Heart right ventricle (tissue), 16 donors: Measurements from ENCODE around the gene RIN1. TPM values are rescaled to one million over a fixed set of nuclear protein-coding genes. Genes with fewer than 3 reads are reported as not detected.

Experiments used
- ATAC-seq, 8 donors: fragments of 200-7000 bp; cut with Tn5 transposase; one replicate each; pipeline ENCODE4 v1.9.1; 2020; ENCODE audit warnings: mild to moderate bottlenecking in 8 of 8, moderate library complexity in 8 of 8, moderate number of reproducible peaks in 1 of 8
- DNase-seq, 2 donors: peaks; one replicate each; pipeline ENCODE4 v3.0.0-alpha.2; 2020
- H3K27ac ChIP-seq, 10 donors: fragments of 200-600 bp; sonication (generic) in 2 of 10; one replicate each; pipeline versions ENCODE4 v1.5.0 to v1.8.0; 2020 to 2022; ENCODE audit warnings: mild to moderate bottlenecking in 3 of 10
- H3K27me3 ChIP-seq, 7 donors: fragments of 200-600 bp; one replicate each; pipeline ENCODE4 v1.8.0; 2021 to 2022; ENCODE audit warnings: mild to moderate bottlenecking in 2 of 7
- H3K36me3 ChIP-seq, 9 donors: fragments of 200-600 bp; sonication (generic) in 1 of 9; one replicate each; pipeline versions ENCODE4 v1.5.0 to v1.8.0; 2020 to 2022; ENCODE audit warnings: mild to moderate bottlenecking in 2 of 9
- H3K4me1 ChIP-seq, 9 donors: fragments of 200-600 bp; sonication (generic) in 1 of 9; one replicate each; pipeline versions ENCODE4 v1.5.0 to v1.8.0; 2020 to 2022; ENCODE audit warnings: mild to moderate bottlenecking in 4 of 9
- H3K4me3 ChIP-seq, 10 donors: fragments of 200-600 bp; sonication (generic) in 2 of 10; one replicate each; pipeline versions ENCODE4 v1.5.0 to v1.8.0; 2020 to 2022; ENCODE audit warnings: mild to moderate bottlenecking in 7 of 10, moderate library complexity in 2 of 10
- H3K9me3 ChIP-seq, 11 donors: fragments of 200-600 bp in 10 of 11; sonication (generic) in 2 of 11; one replicate each; pipeline versions ENCODE4 v1.5.0 to v1.8.0; 2013 to 2022; ENCODE audit warnings: mild to moderate bottlenecking in 2 of 11, control low read depth in 1 of 11, moderate library complexity in 1 of 11
- WGBS, 2 donors: extraction: QIAGEN DNeasy Blood & Tissue Kit; methylation state at CpG; one replicate each; pipeline ENCODE4 v1.1.7; 2013; ENCODE audit warnings: inconsistent platforms in 1 of 2; 5-methylcytosine and 5-hydroxymethylcytosine counted together
- intact Hi-C, 10 donors: fragments of 100-400 bp; cut with DNase I; formaldehyde crosslinking; loops; one replicate each; pipeline versions ENCODE4 v1.11.1 to v1.14.2; 2022
- polyA plus RNA-seq, 2 donors: library from polyadenylated mRNA; stranded (reverse); fragments of 200-250 nt; gene quantifications; one replicate each; pipeline ENCODE4 v1.2.3, GENCODE V29; 2013
- total RNA-seq, 10 donors: library from RNA; stranded (reverse); fragmentation: NEBNext Ultra II Directional in 3 of 10; extraction: Animal tissue kit (Norgen Biotek cat#: 25700) in 3 of 10; gene quantifications; one replicate each; pipeline versions ENCODE4 v1.2.1 to v1.2.4, GENCODE V29; 2021 to 2023
- TF ChIP-seq, protein P1 (sequence below), 9 donors: fragments of 200-600 bp; sonication (generic) in 2 of 9; IDR thresholded peaks; one replicate each; pipeline versions ENCODE4 v1.5.0 to v1.8.0; 2021 to 2022; ENCODE audit warnings: antibody characterized with exemption in 9 of 9, mild to moderate bottlenecking in 5 of 9, moderate library complexity in 1 of 9
- donor health status: Arrhythmogenic right ventricular cardiomyopathy.
- donor health status: ischemic (EF 13 %, LVEDD 7.1; RV severe dilation, severe dysfunction).
- donor health status: healthy with polysubstance abuse.
- donor health status: DM: no; HTN: yes; CAD: no.
- donor health status: DM: no; HTN: no; CAD: no.
- donor health status: ischemic (EF 25% LVEDD 6.9; RV normal size, moderate dysfunction).
- donor health status: ischemic (EF 25% LVEDD 5.7; RV mildly dilated, moderate dysfunction).
- donor health status: healthy.
- donor health status: DM: yes; HTN: yes; CAD: no.
- donor health status: Ischemic cardiomyopathy.
- donor health status: ischemic (EF 35%, LVEDD 5.7; RV mildly dilated, moderate dysfunction).
- donor health status: nonischemic (EF 11% LVEDD 7.7; RV severe dilation, severe dysfunction).
- donor health status: DM: yes; HTN: yes; CAD: no.
- donor health status: PGD.
- donor health status: ischemic (EF 29% LVEDD 5.4; RV normal size, mild dysfunction).
- donor health status: nonischemic (EF 23%, LVEDD 6.1; RV moderate dilation, normal function).

Gene RIN1
- total and polyA plus RNA-seq, 12 donors: 0.81 to 10.8 (median 1.9) TPM

DNA sequence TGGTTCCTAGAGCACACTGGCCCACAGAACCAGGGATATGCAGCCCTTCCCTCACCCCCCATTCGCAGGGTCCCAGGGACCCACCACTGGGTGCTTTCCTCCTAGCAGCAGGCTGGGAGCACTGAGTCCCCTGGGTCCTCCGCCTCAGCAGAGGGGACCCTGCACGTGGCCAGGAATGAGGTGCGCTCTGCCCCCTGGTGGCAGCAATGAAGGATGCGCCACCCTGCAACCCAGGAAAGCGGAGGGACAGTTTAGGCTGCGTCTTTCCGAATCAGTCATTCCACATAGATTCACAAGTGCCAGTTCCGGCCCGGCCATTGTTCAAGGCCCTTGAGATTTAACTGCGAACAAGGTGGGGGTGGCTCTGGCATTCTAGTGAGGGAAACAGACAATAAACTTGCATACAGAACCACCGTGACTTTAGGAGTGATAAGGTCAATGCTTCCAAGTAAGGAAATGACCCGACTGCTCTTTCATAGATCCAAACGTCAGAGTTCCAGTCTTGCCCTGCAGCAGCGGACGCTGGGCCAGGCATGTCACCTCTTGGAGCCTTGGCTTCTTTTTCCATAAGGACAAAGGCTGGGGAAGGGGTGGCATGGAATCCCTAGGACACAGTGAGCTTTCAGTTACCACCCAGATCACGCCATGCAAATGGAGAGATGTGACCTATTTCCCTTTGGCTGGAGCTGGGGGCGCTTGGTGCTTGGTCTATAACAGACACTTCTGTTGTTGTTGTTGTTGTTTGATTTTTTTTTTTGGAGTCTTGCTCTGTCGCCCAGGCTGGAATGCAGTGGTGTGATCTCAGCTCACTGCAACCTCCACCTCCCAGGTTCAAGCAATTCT is 7.7 kb downstream of the RIN1 start:
- TF ChIP-seq, protein P1, sequence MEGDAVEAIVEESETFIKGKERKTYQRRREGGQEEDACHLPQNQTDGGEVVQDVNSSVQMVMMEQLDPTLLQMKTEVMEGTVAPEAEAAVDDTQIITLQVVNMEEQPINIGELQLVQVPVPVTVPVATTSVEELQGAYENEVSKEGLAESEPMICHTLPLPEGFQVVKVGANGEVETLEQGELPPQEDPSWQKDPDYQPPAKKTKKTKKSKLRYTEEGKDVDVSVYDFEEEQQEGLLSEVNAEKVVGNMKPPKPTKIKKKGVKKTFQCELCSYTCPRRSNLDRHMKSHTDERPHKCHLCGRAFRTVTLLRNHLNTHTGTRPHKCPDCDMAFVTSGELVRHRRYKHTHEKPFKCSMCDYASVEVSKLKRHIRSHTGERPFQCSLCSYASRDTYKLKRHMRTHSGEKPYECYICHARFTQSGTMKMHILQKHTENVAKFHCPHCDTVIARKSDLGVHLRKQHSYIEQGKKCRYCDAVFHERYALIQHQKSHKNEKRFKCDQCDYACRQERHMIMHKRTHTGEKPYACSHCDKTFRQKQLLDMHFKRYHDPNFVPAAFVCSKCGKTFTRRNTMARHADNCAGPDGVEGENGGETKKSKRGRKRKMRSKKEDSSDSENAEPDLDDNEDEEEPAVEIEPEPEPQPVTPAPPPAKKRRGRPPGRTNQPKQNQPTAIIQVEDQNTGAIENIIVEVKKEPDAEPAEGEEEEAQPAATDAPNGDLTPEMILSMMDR (IDR thresholded peaks at IDR 0.05): peak; percentile 91 to 98 (median 96)
- Histone ChIP-seq H3K27ac (peak overlapping the region in 6 of 10 donors; percentile 74 to 89 (median 77)), H3K4me1 (peaks cover 21 to 40% (median 30%) of the 10 kb centered on the region in 9 donors), H3K27me3 (no peaks in the 10 kb centered on the region), H3K9me3 (no peaks in the 10 kb centered on the region), H3K4me3 (peak overlapping the region in 4 of 10 donors; percentile 14 to 34 (median 19)), H3K36me3 (peaks cover 0 to 21% (median 0%) of the 10 kb centered on the region in 9 donors)
- DNase-seq (peak; percentile 78 to 83), ATAC-seq (peak; percentile 66 to 87 (median 79))
- WGBS, 2 donors: 9 to 11% methylated on average over 19 of the region's 19 CpGs
- intact Hi-C loops: loop anchor here in 7 of 10 donors (1.0 to 5.0 kb wide), 4 partner anchors 16 to 106 kb away; no protein-coding TSS in a partner anchor

DNA sequence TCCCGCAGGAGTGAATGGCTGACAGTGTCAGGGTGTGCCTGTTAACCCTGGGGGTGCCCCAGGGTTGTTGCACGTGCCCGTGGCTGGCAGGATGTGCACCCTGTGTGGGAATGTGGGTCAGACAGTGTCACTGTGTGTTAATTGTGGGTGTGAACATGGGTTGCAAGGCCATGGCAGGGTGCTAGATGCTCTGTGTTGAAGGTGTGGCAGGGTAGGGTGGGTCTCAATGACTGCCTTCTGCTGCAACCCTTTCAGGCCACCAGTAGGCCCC is 8.3 kb downstream of the RIN1 start:
- H3K4me1 ChIP-seq: peaks cover 21 to 40% (median 30%) of the 10 kb centered on the region in 9 donors
- peak overlapping the region in 8 of 10 donors; percentile 19 to 89 (median 76) for H3K27ac ChIP-seq
- H3K4me3 ChIP-seq: no peak overlapping the region
- 60 to 71% methylated on average over 3 of the region's 3 CpGs for WGBS, 2 donors
- no peaks in the 10 kb centered on the region for H3K9me3 ChIP-seq
- no peak for DNase-seq
- ATAC-seq: peak in 5 of 8 donors; percentile 0 to 3 (median 1)
- intact Hi-C loops: loop anchor here in 7 of 10 donors (1.0 to 5.0 kb wide), 4 partner anchors 15 to 106 kb away; no protein-coding TSS in a partner anchor
- H3K36me3 ChIP-seq: peaks cover 0 to 16% (median 0%) of the 10 kb centered on the region in 9 donors
- H3K27me3 ChIP-seq: no peaks in the 10 kb centered on the region
- TF ChIP-seq, protein P1 (IDR thresholded peaks at IDR 0.05): no peak

DNA sequence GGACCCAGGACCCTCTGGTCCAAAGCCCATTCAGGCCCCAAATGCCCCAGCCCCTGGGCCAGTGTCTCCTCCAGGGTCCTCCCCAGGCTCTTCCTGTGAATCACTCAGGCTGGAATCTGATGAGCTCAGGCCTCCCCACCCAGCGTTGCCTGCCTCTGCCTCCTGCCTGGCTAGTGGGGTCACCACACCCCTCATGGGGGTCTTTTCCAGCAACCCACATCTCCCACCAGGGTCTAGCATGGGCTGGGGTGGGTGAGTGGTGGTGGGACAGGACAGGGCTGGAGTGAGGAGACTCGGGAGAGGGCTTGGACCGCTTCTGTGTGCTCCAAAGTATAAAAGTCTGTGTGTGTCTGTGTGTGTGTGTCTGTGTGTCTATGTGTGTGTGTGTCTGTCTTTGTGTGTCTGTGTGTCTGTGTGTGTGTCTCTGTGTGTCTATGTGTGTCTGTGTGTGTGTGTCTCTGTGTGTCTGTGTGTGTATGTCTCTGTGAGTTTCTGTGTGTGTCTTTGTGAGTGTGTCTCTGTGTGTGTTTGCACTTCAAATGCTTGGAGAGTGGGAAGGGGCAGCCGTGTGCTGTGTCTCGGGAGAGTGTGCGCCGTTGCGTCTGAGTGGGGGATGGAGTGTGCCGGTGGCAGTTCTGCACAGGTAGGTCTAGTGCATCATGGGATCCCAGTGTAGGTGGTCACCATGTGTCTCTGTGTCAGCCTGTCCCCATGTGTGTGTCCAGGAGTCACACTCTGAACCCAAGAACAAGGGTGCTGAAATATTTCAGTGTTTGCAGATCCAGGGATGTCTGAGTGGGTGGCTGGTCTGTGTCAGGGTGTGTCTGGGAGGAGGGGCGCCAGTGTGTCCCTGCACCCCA is 8.8 kb downstream of the RIN1 start:
- H3K9me3 ChIP-seq: no peaks in the 10 kb centered on the region
- H3K4me1 ChIP-seq: peaks cover 21 to 41% (median 30%) of the 10 kb centered on the region in 9 donors

More for the DNA sequence above, 8.8 kb downstream of the RIN1 start:
- 73 to 76% methylated on average over 10 of the region's 10 CpGs for WGBS, 2 donors
- H3K4me3 ChIP-seq: no peak overlapping the region
- peaks cover 0 to 11% (median 0%) of the 10 kb centered on the region in 9 donors for H3K36me3 ChIP-seq
- H3K27ac ChIP-seq: peak overlapping the region; percentile 69 to 89 (median 76)
- H3K27me3 ChIP-seq: no peaks in the 10 kb centered on the region
- intact Hi-C loops: loop anchor here in 7 of 10 donors (1.0 to 5.0 kb wide), 4 partner anchors 15 to 105 kb away; no protein-coding TSS in a partner anchor
- no peak for DNase-seq
- peak; percentile 16 to 50 (median 28) for ATAC-seq
- TF ChIP-seq, protein P1 (IDR thresholded peaks at IDR 0.05): no peak
